Measurements from ENCODE around the gene STARD8.
"Not testable (repeated sequence)": the region's sequence is repeated elsewhere in the genome, so short reads cannot be mapped to it uniquely, and the experiment has no call there.

STARD8 gene

GRCh38 chrX:68727696-68728095 is 80.2 kb downstream of the STARD8 start:
- H3K4me3 ChIP-seq (replicated peaks in 1 of 2; ENCODE audit: low read depth in 2 of 2, low read length in 2 of 2): no peak overlapping the region
- no peak for DNase-seq (ENCODE audit: low read depth in 2 of 2)
- TF ChIP-seq, protein P1, sequence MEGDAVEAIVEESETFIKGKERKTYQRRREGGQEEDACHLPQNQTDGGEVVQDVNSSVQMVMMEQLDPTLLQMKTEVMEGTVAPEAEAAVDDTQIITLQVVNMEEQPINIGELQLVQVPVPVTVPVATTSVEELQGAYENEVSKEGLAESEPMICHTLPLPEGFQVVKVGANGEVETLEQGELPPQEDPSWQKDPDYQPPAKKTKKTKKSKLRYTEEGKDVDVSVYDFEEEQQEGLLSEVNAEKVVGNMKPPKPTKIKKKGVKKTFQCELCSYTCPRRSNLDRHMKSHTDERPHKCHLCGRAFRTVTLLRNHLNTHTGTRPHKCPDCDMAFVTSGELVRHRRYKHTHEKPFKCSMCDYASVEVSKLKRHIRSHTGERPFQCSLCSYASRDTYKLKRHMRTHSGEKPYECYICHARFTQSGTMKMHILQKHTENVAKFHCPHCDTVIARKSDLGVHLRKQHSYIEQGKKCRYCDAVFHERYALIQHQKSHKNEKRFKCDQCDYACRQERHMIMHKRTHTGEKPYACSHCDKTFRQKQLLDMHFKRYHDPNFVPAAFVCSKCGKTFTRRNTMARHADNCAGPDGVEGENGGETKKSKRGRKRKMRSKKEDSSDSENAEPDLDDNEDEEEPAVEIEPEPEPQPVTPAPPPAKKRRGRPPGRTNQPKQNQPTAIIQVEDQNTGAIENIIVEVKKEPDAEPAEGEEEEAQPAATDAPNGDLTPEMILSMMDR (IDR thresholded peaks at IDR 0.05; ENCODE audit: low read depth, low read length): no peak

- TF ChIP-seq, protein P1 (IDR thresholded peaks at IDR 0.05; ENCODE audit: low read depth, low read length): no peak
These were observed 80.7 kb downstream of the STARD8 start for GRCh38 chrX:68728186-68728585.

GRCh38 chrX:68731254-68731653 is 83.8 kb downstream of the STARD8 start:
- TF ChIP-seq, protein P1 (IDR thresholded peaks at IDR 0.05; ENCODE audit: low read depth, low read length): no peak
- no peak for DNase-seq (ENCODE audit: low read depth in 2 of 2)
- H3K4me3 ChIP-seq (replicated peaks in 1 of 2; ENCODE audit: low read depth in 2 of 2, low read length in 2 of 2): no peak overlapping the region

More at GRCh38 chrX:68728186-68728585, 80.7 kb downstream of the STARD8 start:
- H3K4me3 ChIP-seq (replicated peaks in 1 of 2; ENCODE audit: low read depth in 2 of 2, low read length in 2 of 2): no peak overlapping the region
- no peak for DNase-seq (ENCODE audit: low read depth in 2 of 2)

DNA sequence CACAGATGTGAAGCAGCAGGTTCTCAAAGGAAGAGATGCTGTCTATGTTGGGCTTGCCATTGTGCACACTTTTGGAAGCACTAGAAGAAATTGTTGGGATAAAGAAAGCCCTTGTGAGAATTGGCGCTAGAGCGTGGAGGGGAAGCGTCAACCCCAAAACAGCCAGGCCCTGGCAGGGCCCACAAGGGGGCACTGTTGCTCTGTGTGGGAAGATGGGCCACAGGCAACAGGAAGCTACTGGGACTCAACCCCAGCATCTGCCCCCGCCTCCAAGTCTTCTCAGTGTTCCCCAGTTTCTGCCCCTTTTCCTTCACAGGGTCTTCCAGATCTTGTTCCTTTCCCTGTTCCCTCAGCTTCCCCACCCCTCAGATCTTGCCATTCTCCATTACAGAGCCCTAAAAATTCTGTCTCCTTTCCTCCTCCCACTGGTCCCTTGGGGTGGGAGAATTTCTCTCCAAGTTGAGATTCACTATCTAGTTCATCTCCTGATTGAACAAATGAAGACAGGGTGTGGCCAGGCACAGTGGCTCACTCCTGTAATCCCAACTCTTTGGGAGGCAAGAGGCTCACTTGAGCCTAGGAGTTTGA is 85.5 kb downstream of the STARD8 start:
- peak; percentile 60 to 61 for DNase-seq (ENCODE audit: low read depth in 2 of 2)
- H3K4me3 ChIP-seq (replicated peaks in 1 of 2; ENCODE audit: low read depth in 2 of 2, low read length in 2 of 2): no peak overlapping the region
- TF ChIP-seq, protein P1 (IDR thresholded peaks at IDR 0.05; ENCODE audit: low read depth, low read length): peak; percentile 80

DNA sequence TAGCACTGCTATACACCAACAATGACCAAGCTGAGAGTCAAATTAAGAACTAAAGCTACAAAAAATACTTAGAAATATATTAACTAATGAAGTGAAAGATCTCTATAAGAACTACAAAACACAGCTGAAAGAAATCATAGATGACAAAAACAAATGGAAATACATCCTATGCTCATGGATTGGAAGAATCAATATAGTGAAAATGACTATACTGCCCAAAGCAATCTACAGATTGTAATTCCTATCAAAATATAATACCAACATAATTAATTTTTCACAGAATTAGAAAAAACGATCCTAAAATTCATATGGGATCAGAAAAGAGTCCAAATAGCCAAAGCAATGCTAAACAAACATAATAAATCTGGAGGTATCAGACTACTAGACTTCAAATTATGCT is 87.8 kb downstream of the STARD8 start:
- no peak for DNase-seq (ENCODE audit: low read depth in 2 of 2)
- TF ChIP-seq, protein P1 (IDR thresholded peaks at IDR 0.05; ENCODE audit: low read depth, low read length): no peak

GRCh38 chrX:68741864-68742263 is 94.4 kb downstream of the STARD8 start:
- not testable (repeated sequence) for DNase-seq (ENCODE audit: low read depth in 2 of 2); H3K4me3 ChIP-seq (replicated peaks in 1 of 2; ENCODE audit: low read depth in 2 of 2, low read length in 2 of 2)

More for the DNA sequence above, 87.8 kb downstream of the STARD8 start:
- no peak overlapping the region for H3K4me3 ChIP-seq (replicated peaks in 1 of 2; ENCODE audit: low read depth in 2 of 2, low read length in 2 of 2)

- no peak for DNase-seq (ENCODE audit: low read depth in 2 of 2)
- no peak overlapping the region for H3K4me3 ChIP-seq (replicated peaks in 1 of 2; ENCODE audit: low read depth in 2 of 2, low read length in 2 of 2)
- TF ChIP-seq, protein P1 (IDR thresholded peaks at IDR 0.05; ENCODE audit: low read depth, low read length): no peak
These were observed 96.3 kb downstream of the STARD8 start for GRCh38 chrX:68743754-68744153.

Data from cardiac fibroblast (primary cell).